ENCODE results near the gene CSF2. TPM values are rescaled to one million over a fixed set of nuclear protein-coding genes. Genes with fewer than 3 reads are reported as not detected.

Gene CSF2
- total RNA-seq, 2 experiments from 2014 or later, result not detected

DNA sequence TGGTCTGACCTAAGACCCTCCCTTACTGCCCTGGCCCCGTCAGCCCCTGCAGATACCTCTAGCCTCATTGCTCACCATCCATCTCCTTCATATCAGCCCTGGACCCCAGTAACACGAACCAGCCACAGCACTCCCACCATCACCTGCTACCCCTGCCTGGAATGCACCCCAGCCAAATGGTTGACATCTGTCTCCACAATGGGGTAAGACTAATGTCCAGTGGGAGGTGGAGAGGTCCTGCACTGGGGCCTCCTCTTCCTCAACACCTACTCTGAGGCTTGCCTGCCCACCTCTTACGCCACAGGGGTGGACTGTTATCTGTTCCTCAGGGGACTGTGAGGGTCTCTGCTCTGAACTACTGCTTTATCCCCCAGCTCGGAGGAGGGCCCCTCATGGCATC, 12.1 kb downstream of the CSF2 start:
- Histone ChIP-seq H3K27me3 (ENCODE audit: control insufficient read depth in 1 of 2, insufficient read depth in 2 of 2, low read length in 2 of 2) (no peaks in the 10 kb centered on the region), H3K4me3 (ENCODE audit: low read length) (no peak overlapping the region), H3K36me3 (ENCODE audit: insufficient read depth, low read length) (no peaks in the 10 kb centered on the region), H3K9me3 (ENCODE audit: control insufficient read depth in 1 of 2, insufficient read depth in 1 of 2, low read length in 2 of 2) (no peaks in the 10 kb centered on the region), H3K4me1 (ENCODE audit: insufficient read depth, low read length) (peaks cover 44% of the 10 kb centered on the region), H3K27ac (ENCODE audit: low read depth in 1 of 2, low read length in 2 of 2) (no peak overlapping the region)
- ATAC-seq (ENCODE audit: poor library complexity) (no peak), DNase-seq (no peak)
- H3K4me3 Mint-ChIP-seq, result no peak overlapping the region
- H3K4me1 Mint-ChIP-seq (ENCODE audit: low read depth), result peaks cover 34% of the 10 kb centered on the region
- H3K9me3 Mint-ChIP-seq, result peaks cover 2% of the 10 kb centered on the region
- ChIA-PET CTCF (no interaction called here), POLR2A (no interaction called here)
- no peaks in the 10 kb centered on the region for H3K36me3 Mint-ChIP-seq (ENCODE audit: low read depth)
- intact Hi-C loops (cut with DNase I, micrococcal nuclease), result no loop called here
- TF ChIP-seq, protein P1, sequence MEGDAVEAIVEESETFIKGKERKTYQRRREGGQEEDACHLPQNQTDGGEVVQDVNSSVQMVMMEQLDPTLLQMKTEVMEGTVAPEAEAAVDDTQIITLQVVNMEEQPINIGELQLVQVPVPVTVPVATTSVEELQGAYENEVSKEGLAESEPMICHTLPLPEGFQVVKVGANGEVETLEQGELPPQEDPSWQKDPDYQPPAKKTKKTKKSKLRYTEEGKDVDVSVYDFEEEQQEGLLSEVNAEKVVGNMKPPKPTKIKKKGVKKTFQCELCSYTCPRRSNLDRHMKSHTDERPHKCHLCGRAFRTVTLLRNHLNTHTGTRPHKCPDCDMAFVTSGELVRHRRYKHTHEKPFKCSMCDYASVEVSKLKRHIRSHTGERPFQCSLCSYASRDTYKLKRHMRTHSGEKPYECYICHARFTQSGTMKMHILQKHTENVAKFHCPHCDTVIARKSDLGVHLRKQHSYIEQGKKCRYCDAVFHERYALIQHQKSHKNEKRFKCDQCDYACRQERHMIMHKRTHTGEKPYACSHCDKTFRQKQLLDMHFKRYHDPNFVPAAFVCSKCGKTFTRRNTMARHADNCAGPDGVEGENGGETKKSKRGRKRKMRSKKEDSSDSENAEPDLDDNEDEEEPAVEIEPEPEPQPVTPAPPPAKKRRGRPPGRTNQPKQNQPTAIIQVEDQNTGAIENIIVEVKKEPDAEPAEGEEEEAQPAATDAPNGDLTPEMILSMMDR (IDR thresholded peaks at IDR 0.05), result no peak
- no peaks in the 10 kb centered on the region for H3K27me3 Mint-ChIP-seq
- no peak overlapping the region for H3K27ac Mint-ChIP-seq

DNA sequence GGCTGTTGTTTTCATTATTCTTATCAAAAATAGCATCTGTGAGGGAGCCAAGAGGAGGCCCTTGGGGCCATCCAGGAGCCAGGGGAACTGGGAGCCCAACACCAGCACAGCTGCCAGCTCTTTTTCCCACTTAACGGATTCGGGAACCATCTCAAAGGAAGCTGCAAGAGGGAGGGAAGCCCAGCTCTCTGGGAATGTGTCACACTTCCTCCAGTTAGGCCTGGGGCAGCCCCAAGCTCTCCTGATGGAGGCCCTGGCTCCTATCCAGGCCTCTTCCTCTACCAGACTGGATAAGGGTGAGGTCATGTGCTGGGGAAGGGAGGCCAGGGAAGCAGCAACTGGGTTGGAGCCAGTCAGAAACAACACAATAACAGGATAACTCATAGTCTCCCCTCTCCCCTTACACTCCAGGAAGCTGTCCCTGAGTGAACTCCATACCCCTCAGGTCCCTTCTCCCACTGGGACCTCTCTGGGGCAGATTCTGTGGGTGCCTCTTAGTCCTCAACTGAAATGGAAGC, 12.7 kb downstream of the CSF2 start:
- intact Hi-C loops (cut with DNase I, micrococcal nuclease), result no loop called here
- Mint-ChIP-seq H3K27me3 (no peaks in the 10 kb centered on the region), H3K4me3 (no peak overlapping the region), H3K9me3 (peaks cover 2% of the 10 kb centered on the region), H3K27ac (no peak overlapping the region), H3K4me1 (ENCODE audit: low read depth) (peaks cover 33% of the 10 kb centered on the region), H3K36me3 (ENCODE audit: low read depth) (no peaks in the 10 kb centered on the region)
- DNase-seq, result peak in 1 of 14 experiments; percentile 3
- ATAC-seq (ENCODE audit: poor library complexity), result no peak
- Histone ChIP-seq H3K9me3 (ENCODE audit: control insufficient read depth in 1 of 2, insufficient read depth in 1 of 2, low read length in 2 of 2) (no peaks in the 10 kb centered on the region), H3K27me3 (ENCODE audit: control insufficient read depth in 1 of 2, insufficient read depth in 2 of 2, low read length in 2 of 2) (no peaks in the 10 kb centered on the region), H3K36me3 (ENCODE audit: insufficient read depth, low read length) (no peaks in the 10 kb centered on the region), H3K27ac (ENCODE audit: low read depth in 1 of 2, low read length in 2 of 2) (no peak overlapping the region), H3K4me3 (ENCODE audit: low read length) (no peak overlapping the region), H3K4me1 (ENCODE audit: insufficient read depth, low read length) (peaks cover 44% of the 10 kb centered on the region)
- POLR2A ChIA-PET, result no interaction called here
- CTCF ChIA-PET, result no interaction called here
- TF ChIP-seq, protein P1 (IDR thresholded peaks at IDR 0.05), result no peak

DNA sequence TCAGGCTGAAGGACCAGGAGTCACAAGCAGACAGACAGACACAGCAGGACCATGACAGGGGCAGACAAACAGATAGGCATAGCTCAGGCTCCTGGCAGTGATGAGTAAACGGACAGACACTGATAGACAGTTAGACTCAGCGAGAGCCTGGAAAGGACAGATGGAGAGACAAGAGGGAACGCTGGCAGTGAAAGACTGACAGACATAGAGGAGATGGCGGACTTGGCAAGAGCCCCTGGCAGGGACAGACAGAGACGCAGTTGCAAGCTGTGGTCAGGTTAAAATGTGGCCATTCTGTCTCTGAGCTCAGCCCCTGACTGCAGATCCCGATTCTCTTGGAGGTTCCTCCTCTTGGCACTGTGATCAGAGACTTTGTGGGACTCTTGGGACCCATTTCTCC, 13.6 kb downstream of the CSF2 start:
- peaks cover 26% of the 10 kb centered on the region for H3K4me1 Mint-ChIP-seq (ENCODE audit: low read depth)

More for the DNA sequence above, 13.6 kb downstream of the CSF2 start:
- peaks cover 40% of the 10 kb centered on the region for H3K4me1 ChIP-seq (ENCODE audit: insufficient read depth, low read length)
- Mint-ChIP-seq H3K9me3 (peaks cover 2% of the 10 kb centered on the region), H3K4me3 (no peak overlapping the region), H3K27me3 (no peaks in the 10 kb centered on the region), H3K27ac (no peak overlapping the region), H3K36me3 (ENCODE audit: low read depth) (no peaks in the 10 kb centered on the region)
- intact Hi-C loops (cut with DNase I, micrococcal nuclease), result no loop called here
- no peak overlapping the region for H3K27ac ChIP-seq (ENCODE audit: low read depth in 1 of 2, low read length in 2 of 2)
- POLR2A ChIA-PET, result no interaction called here
- CTCF ChIA-PET, result no interaction called here
- H3K9me3 ChIP-seq (ENCODE audit: control insufficient read depth in 1 of 2, insufficient read depth in 1 of 2, low read length in 2 of 2), result no peaks in the 10 kb centered on the region
- no peaks in the 10 kb centered on the region for H3K36me3 ChIP-seq (ENCODE audit: insufficient read depth, low read length)
- no peak for ATAC-seq (ENCODE audit: poor library complexity)
- DNase-seq, result no peak
- H3K4me3 ChIP-seq (ENCODE audit: low read length), result no peak overlapping the region
- no peaks in the 10 kb centered on the region for H3K27me3 ChIP-seq (ENCODE audit: control insufficient read depth in 1 of 2, insufficient read depth in 2 of 2, low read length in 2 of 2)
- TF ChIP-seq, protein P1 (IDR thresholded peaks at IDR 0.05), result no peak

All from CD4-positive, alpha-beta T cell (primary cell).